ENCODE measurements around the gene USP17L17. TPM values are rescaled to one million over a fixed set of nuclear protein-coding genes. Genes with fewer than 3 reads are reported as not detected.
"Not testable (repeated sequence)": the region's sequence is repeated elsewhere in the genome, so short reads cannot be mapped to it uniquely, and the experiment has no call there.

Gene USP17L17
- total and polyA plus RNA-seq, 4 donors = not detected

GRCh38 chr4:9247953-9248680, 4.4 kb downstream of the USP17L17 start, which contains the start of gene USP17L18:
TSS of gene USP17L18 (plus strand) at chr4:9248630. CDS start at chr4:9248630, 0 bp downstream.
- not testable (repeated sequence) for H3K36me3 ChIP-seq (ENCODE audit: control insufficient read depth, insufficient read depth, low read length); H3K9me3 ChIP-seq (ENCODE audit: control insufficient read depth, insufficient read depth, low read length); H3K4me3 ChIP-seq (ENCODE audit: low read depth, low read length); H3K27ac ChIP-seq (ENCODE audit: low read depth, low read length); H3K27me3 ChIP-seq (ENCODE audit: control insufficient read depth, insufficient read depth, low read length); H3K4me1 ChIP-seq (ENCODE audit: control insufficient read depth, insufficient read depth, low read length)
- WGBS (ENCODE audit: insufficient coverage) = 94% methylated on average over 5 of the region's 26 CpGs
- peak in 2 of 6 donors; percentile 0 to 1 for DNase-seq (ENCODE audit: low read depth in 4 of 6, low spot score in 6 of 6)

GRCh38 chr4:9253078-9253477, 9.4 kb downstream of the USP17L17 start, which contains the start of gene USP17L19:
TSS of gene USP17L19 (plus strand) at chr4:9253378. CDS start at chr4:9253378, 0 bp downstream.
- not testable (repeated sequence) for H3K4me1 ChIP-seq (ENCODE audit: control insufficient read depth, insufficient read depth, low read length); DNase-seq (ENCODE audit: low read depth in 4 of 6, low spot score in 6 of 6); H3K9me3 ChIP-seq (ENCODE audit: control insufficient read depth, insufficient read depth, low read length); H3K27ac ChIP-seq (ENCODE audit: low read depth, low read length); H3K36me3 ChIP-seq (ENCODE audit: control insufficient read depth, insufficient read depth, low read length); H3K4me3 ChIP-seq (ENCODE audit: low read depth, low read length); H3K27me3 ChIP-seq (ENCODE audit: control insufficient read depth, insufficient read depth, low read length)
- no CpG with 5 or more reads among the region's 13 CpGs for WGBS (ENCODE audit: insufficient coverage)

GRCh38 chr4:9257824-9258223, 14.1 kb downstream of the USP17L17 start, which contains the start of gene USP17L20:
TSS of gene USP17L20 (plus strand) at chr4:9258124. CDS start at chr4:9258124, 0 bp downstream.
- not testable (repeated sequence) for DNase-seq (ENCODE audit: low read depth in 4 of 6, low spot score in 6 of 6); H3K36me3 ChIP-seq (ENCODE audit: control insufficient read depth, insufficient read depth, low read length); H3K27ac ChIP-seq (ENCODE audit: low read depth, low read length); H3K4me3 ChIP-seq (ENCODE audit: low read depth, low read length); H3K9me3 ChIP-seq (ENCODE audit: control insufficient read depth, insufficient read depth, low read length); H3K27me3 ChIP-seq (ENCODE audit: control insufficient read depth, insufficient read depth, low read length); H3K4me1 ChIP-seq (ENCODE audit: control insufficient read depth, insufficient read depth, low read length)
- no CpG with 5 or more reads among the region's 15 CpGs for WGBS (ENCODE audit: insufficient coverage)

- not testable (repeated sequence) for H3K36me3 ChIP-seq (ENCODE audit: control insufficient read depth, insufficient read depth, low read length); H3K27me3 ChIP-seq (ENCODE audit: control insufficient read depth, insufficient read depth, low read length); H3K9me3 ChIP-seq (ENCODE audit: control insufficient read depth, insufficient read depth, low read length); DNase-seq (ENCODE audit: low read depth in 4 of 6, low spot score in 6 of 6); H3K27ac ChIP-seq (ENCODE audit: low read depth, low read length); H3K4me1 ChIP-seq (ENCODE audit: control insufficient read depth, insufficient read depth, low read length); H3K4me3 ChIP-seq (ENCODE audit: low read depth, low read length)
- WGBS (ENCODE audit: insufficient coverage) = no CpG with 5 or more reads among the region's 13 CpGs
Measured at GRCh38 chr4:9262572-9262971, 18.9 kb downstream of the USP17L17 start, which contains the start of gene USP17L21. TSS of gene USP17L21 (plus strand) at chr4:9262872. CDS start at chr4:9262872, 0 bp downstream.

- not testable (repeated sequence) for H3K4me3 ChIP-seq (ENCODE audit: low read depth, low read length); H3K27ac ChIP-seq (ENCODE audit: low read depth, low read length); DNase-seq (ENCODE audit: low read depth in 4 of 6, low spot score in 6 of 6); H3K27me3 ChIP-seq (ENCODE audit: control insufficient read depth, insufficient read depth, low read length); H3K36me3 ChIP-seq (ENCODE audit: control insufficient read depth, insufficient read depth, low read length); H3K9me3 ChIP-seq (ENCODE audit: control insufficient read depth, insufficient read depth, low read length); H3K4me1 ChIP-seq (ENCODE audit: control insufficient read depth, insufficient read depth, low read length)
- WGBS (ENCODE audit: insufficient coverage) = no CpG with 5 or more reads among the region's 15 CpGs
Measured at GRCh38 chr4:9267319-9267718, 23.6 kb downstream of the USP17L17 start, which contains the start of gene USP17L22. TSS of gene USP17L22 (plus strand) at chr4:9267619. CDS start at chr4:9267619, 0 bp downstream.

GRCh38 chr4:9271719-9272118, 28.0 kb downstream of the USP17L17 start:
- not testable (repeated sequence) for H3K36me3 ChIP-seq (ENCODE audit: control insufficient read depth, insufficient read depth, low read length); DNase-seq (ENCODE audit: low read depth in 4 of 6, low spot score in 6 of 6); H3K27me3 ChIP-seq (ENCODE audit: control insufficient read depth, insufficient read depth, low read length); H3K4me1 ChIP-seq (ENCODE audit: control insufficient read depth, insufficient read depth, low read length); H3K27ac ChIP-seq (ENCODE audit: low read depth, low read length); H3K4me3 ChIP-seq (ENCODE audit: low read depth, low read length); H3K9me3 ChIP-seq (ENCODE audit: control insufficient read depth, insufficient read depth, low read length)
- WGBS (ENCODE audit: insufficient coverage) = 60% methylated on average over 1 of the region's 10 CpGs

Other genes starting within 250 kb of the USP17L17 start
- not detected for gene FAM90A26, start 73.5 kb upstream of the USP17L17 start, total RNA-seq
- gene FAM90A26, start 73.5 kb upstream of the USP17L17 start, polyA plus RNA-seq (ENCODE audit: insufficient read length in 2 of 2) = under 1 TPM in 1 of 2 donors, not detected in 1; 0.20 TPM
- gene USP17L10, start 33.2 kb upstream of the USP17L17 start, total RNA-seq = not detected
- gene USP17L10, start 33.2 kb upstream of the USP17L17 start, polyA plus RNA-seq (ENCODE audit: insufficient read length in 2 of 2) = not detected
- gene USP17L11, start 28.5 kb upstream of the USP17L17 start, total RNA-seq = not detected
- not detected for gene USP17L11, start 28.5 kb upstream of the USP17L17 start, polyA plus RNA-seq (ENCODE audit: insufficient read length in 2 of 2)
- not detected for gene USP17L12, start 23.7 kb upstream of the USP17L17 start, total RNA-seq
- not detected for gene USP17L12, start 23.7 kb upstream of the USP17L17 start, polyA plus RNA-seq (ENCODE audit: insufficient read length in 2 of 2)
- gene USP17L13, start 19.0 kb upstream of the USP17L17 start, total RNA-seq = not detected
- gene USP17L13, start 19.0 kb upstream of the USP17L17 start, polyA plus RNA-seq (ENCODE audit: insufficient read length in 2 of 2) = not detected
- gene USP17L15, start 9.5 kb upstream of the USP17L17 start, total RNA-seq = not detected
- not detected for gene USP17L15, start 9.5 kb upstream of the USP17L17 start, polyA plus RNA-seq (ENCODE audit: insufficient read length in 2 of 2)
- not detected for gene USP17L18, start 4.8 kb downstream of the USP17L17 start, total RNA-seq
- gene USP17L18, start 4.8 kb downstream of the USP17L17 start, polyA plus RNA-seq (ENCODE audit: insufficient read length in 2 of 2) = not detected
- gene USP17L19, start 9.5 kb downstream of the USP17L17 start, total RNA-seq = not detected
- not detected for gene USP17L19, start 9.5 kb downstream of the USP17L17 start, polyA plus RNA-seq (ENCODE audit: insufficient read length in 2 of 2)
- not detected for gene USP17L20, start 14.2 kb downstream of the USP17L17 start, total RNA-seq
- not detected for gene USP17L20, start 14.2 kb downstream of the USP17L17 start, polyA plus RNA-seq (ENCODE audit: insufficient read length in 2 of 2)
- not detected for gene USP17L21, start 19.0 kb downstream of the USP17L17 start, total RNA-seq
- not detected for gene USP17L21, start 19.0 kb downstream of the USP17L17 start, polyA plus RNA-seq (ENCODE audit: insufficient read length in 2 of 2)
- gene USP17L22, start 23.7 kb downstream of the USP17L17 start, total RNA-seq = not detected
- not detected for gene USP17L22, start 23.7 kb downstream of the USP17L17 start, polyA plus RNA-seq (ENCODE audit: insufficient read length in 2 of 2)
- gene USP17L24, start 81.3 kb downstream of the USP17L17 start, total RNA-seq = not detected
- not detected for gene USP17L24, start 81.3 kb downstream of the USP17L17 start, polyA plus RNA-seq (ENCODE audit: insufficient read length in 2 of 2)
- not detected for gene USP17L25, start 86.0 kb downstream of the USP17L17 start, total RNA-seq
- not detected for gene USP17L25, start 86.0 kb downstream of the USP17L17 start, polyA plus RNA-seq (ENCODE audit: insufficient read length in 2 of 2)
- gene USP17L26, start 90.8 kb downstream of the USP17L17 start, total RNA-seq = not detected
- gene USP17L26, start 90.8 kb downstream of the USP17L17 start, polyA plus RNA-seq (ENCODE audit: insufficient read length in 2 of 2) = not detected
- not detected for gene USP17L5, start 95.5 kb downstream of the USP17L17 start, total RNA-seq
- not detected for gene USP17L5, start 95.5 kb downstream of the USP17L17 start, polyA plus RNA-seq (ENCODE audit: insufficient read length in 2 of 2)
- gene USP17L27, start 100.3 kb downstream of the USP17L17 start, total RNA-seq = not detected
- not detected for gene USP17L27, start 100.3 kb downstream of the USP17L17 start, polyA plus RNA-seq (ENCODE audit: insufficient read length in 2 of 2)
- gene USP17L28, start 105.0 kb downstream of the USP17L17 start, total RNA-seq = not detected
- gene USP17L28, start 105.0 kb downstream of the USP17L17 start, polyA plus RNA-seq (ENCODE audit: insufficient read length in 2 of 2) = not detected
- gene USP17L29, start 109.8 kb downstream of the USP17L17 start, total RNA-seq = not detected
- not detected for gene USP17L29, start 109.8 kb downstream of the USP17L17 start, polyA plus RNA-seq (ENCODE audit: insufficient read length in 2 of 2)
- not detected for gene USP17L30, start 119.2 kb downstream of the USP17L17 start, total RNA-seq
- not detected for gene USP17L30, start 119.2 kb downstream of the USP17L17 start, polyA plus RNA-seq (ENCODE audit: insufficient read length in 2 of 2)
- gene DEFB131A, start 200.5 kb downstream of the USP17L17 start, total RNA-seq = not detected
- not detected for gene DEFB131A, start 200.5 kb downstream of the USP17L17 start, polyA plus RNA-seq (ENCODE audit: insufficient read length in 2 of 2)